CD4-positive, alpha-beta T cell (primary cell): ENCODE results near the gene EHD4. TPM values are rescaled to one million over a fixed set of nuclear protein-coding genes. Genes with fewer than 3 reads are reported as not detected.

Experiments used
- ATAC-seq: fragments of 200-7000 bp; cut with Tn5 transposase; one replicate; pipeline ENCODE4 v1.10.0; 2022; ENCODE audit warnings: mild to moderate bottlenecking; ENCODE audit not compliant: poor library complexity
- CTCF ChIA-PET: fragments of 350-600 bp; sonication (Branson Sonifier 250); formaldehyde crosslinking; loops from one replicate; lab custom pipeline; 2021; ENCODE audit warnings: antibody characterized with exemption, inconsistent platforms; lab: Charles Lee
- POLR2A ChIA-PET: fragments of 350-600 bp; sonication (Branson Sonifier 250); formaldehyde crosslinking; loops from one replicate; lab custom pipeline; 2021; ENCODE audit warnings: antibody characterized with exemption, inconsistent platforms; lab: Charles Lee
- DNase-seq, 14 experiments: peaks; one replicate each; pipeline ENCODE4 v3.0.0-alpha.2; 2013 to 2020; ENCODE audit warnings: mixed read lengths in 2 of 14
- H3K27ac ChIP-seq, 2 donors: one replicate each; pipeline versions ENCODE4 v1.5.1 to v1.7.0; 2013; ENCODE audit warnings: low read length in 2 of 2, low read depth in 1 of 2, mild to moderate bottlenecking in 1 of 2
- H3K27me3 ChIP-seq, 2 experiments: 1 replicate in 1 of 2; 2 replicates in 1 of 2; pipeline versions ENCODE4 v1.6.1 to v1.7.0; 2013; ENCODE audit warnings: low read length in 2 of 2, control low read depth in 1 of 2, mild to moderate bottlenecking in 1 of 2, moderate library complexity in 1 of 2; ENCODE audit not compliant: insufficient read depth in 2 of 2, control insufficient read depth in 1 of 2
- H3K36me3 ChIP-seq: one replicate; pipeline ENCODE4 v1.6.1; 2013; ENCODE audit warnings: low read length, control low read depth; ENCODE audit not compliant: insufficient read depth
- H3K4me1 ChIP-seq: one replicate; pipeline ENCODE4 v1.6.1; 2013; ENCODE audit warnings: low read length, control low read depth; ENCODE audit not compliant: insufficient read depth
- H3K4me3 ChIP-seq: one replicate; pipeline ENCODE4 v1.5.1; 2013; ENCODE audit warnings: mild to moderate bottlenecking, low read length, moderate library complexity
- H3K9me3 ChIP-seq, 2 experiments: 1 replicate in 1 of 2; 2 replicates in 1 of 2; pipeline versions ENCODE4 v1.6.1 to v1.7.0; 2013; ENCODE audit warnings: low read length in 2 of 2, mild to moderate bottlenecking in 2 of 2, control low read depth in 1 of 2, moderate library complexity in 1 of 2; ENCODE audit not compliant: control insufficient read depth in 1 of 2, insufficient read depth in 1 of 2
- H3K27ac Mint-ChIP-seq: one replicate; pipeline ENCODE4 v1.8.0; 2020; ENCODE audit warnings: mixed read lengths
- H3K27me3 Mint-ChIP-seq: one replicate; pipeline ENCODE4 v1.8.0; 2021; ENCODE audit warnings: mixed read lengths
- H3K36me3 Mint-ChIP-seq: one replicate; pipeline ENCODE4 v1.8.0; 2021; ENCODE audit warnings: low read depth, mixed read lengths
- H3K4me1 Mint-ChIP-seq: one replicate; pipeline ENCODE4 v1.8.0; 2021; ENCODE audit warnings: low read depth, mixed read lengths
- H3K4me3 Mint-ChIP-seq: one replicate; pipeline ENCODE4 v1.8.0; 2020; ENCODE audit warnings: mild to moderate bottlenecking, mixed read lengths
- H3K9me3 Mint-ChIP-seq: one replicate; pipeline ENCODE4 v1.8.0; 2020; ENCODE audit warnings: mixed read lengths
- intact Hi-C, 2 experiments: fragments of 100-400 bp; cut with DNase I in 1 of 2; cut with micrococcal nuclease in 1 of 2; formaldehyde crosslinking; loops; one replicate each; pipeline versions ENCODE4 v1.15.1 to v1.9.0; 2023 to 2025; cut with DNase I, micrococcal nuclease
- total RNA-seq, 174 experiments: library from RNA in 2 of 174; stranded (reverse) in 2 of 174; gene quantifications; one replicate each; pipeline ENCODE4 v1.2.3 and lab custom pipeline; 2021 to 2026
- TF ChIP-seq, protein P1 (sequence below): fragments of 200-600 bp; IDR thresholded peaks from one replicate; pipeline ENCODE4 v1.8.0; 2022; ENCODE audit warnings: antibody characterized with exemption, mild to moderate bottlenecking

EHD4 gene
- total RNA-seq, 2 experiments from 2014 or later, result 39.8 to 40.5 TPM

- intact Hi-C loops, result loop anchor here (2.0 to 5.0 kb wide), 3 partner anchors 28 to 337 kb away; partner anchors contain the start of genes GANC (in 1 of the 2) and TMEM87A (in 1 of the 2)
- H3K27me3 ChIP-seq, result no peaks in the 10 kb centered on the region
- H3K36me3 ChIP-seq, result no peaks in the 10 kb centered on the region
- H3K27ac ChIP-seq, result peak overlapping the region; percentile 97
- ChIA-PET CTCF (interaction anchor here (1.4 to 3.8 kb wide), 3 partner anchors 31 to 160 kb away, joined by 3 to 36 read pairs (median 4); partner anchors contain the start of gene MAPKBP1), POLR2A (interaction anchor here (0.9 to 8.9 kb wide), 7 partner anchors 9 to 440 kb away, joined by 3 to 209 read pairs (median 5); partner anchors contain the start of genes EHD4, MAPKBP1 and MGA)
- peaks cover 62% of the 10 kb centered on the region for H3K4me1 ChIP-seq
- TF ChIP-seq, protein P1, sequence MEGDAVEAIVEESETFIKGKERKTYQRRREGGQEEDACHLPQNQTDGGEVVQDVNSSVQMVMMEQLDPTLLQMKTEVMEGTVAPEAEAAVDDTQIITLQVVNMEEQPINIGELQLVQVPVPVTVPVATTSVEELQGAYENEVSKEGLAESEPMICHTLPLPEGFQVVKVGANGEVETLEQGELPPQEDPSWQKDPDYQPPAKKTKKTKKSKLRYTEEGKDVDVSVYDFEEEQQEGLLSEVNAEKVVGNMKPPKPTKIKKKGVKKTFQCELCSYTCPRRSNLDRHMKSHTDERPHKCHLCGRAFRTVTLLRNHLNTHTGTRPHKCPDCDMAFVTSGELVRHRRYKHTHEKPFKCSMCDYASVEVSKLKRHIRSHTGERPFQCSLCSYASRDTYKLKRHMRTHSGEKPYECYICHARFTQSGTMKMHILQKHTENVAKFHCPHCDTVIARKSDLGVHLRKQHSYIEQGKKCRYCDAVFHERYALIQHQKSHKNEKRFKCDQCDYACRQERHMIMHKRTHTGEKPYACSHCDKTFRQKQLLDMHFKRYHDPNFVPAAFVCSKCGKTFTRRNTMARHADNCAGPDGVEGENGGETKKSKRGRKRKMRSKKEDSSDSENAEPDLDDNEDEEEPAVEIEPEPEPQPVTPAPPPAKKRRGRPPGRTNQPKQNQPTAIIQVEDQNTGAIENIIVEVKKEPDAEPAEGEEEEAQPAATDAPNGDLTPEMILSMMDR, result no peak
- Mint-ChIP-seq H3K27ac (peak overlapping the region; percentile 89), H3K4me3 (peak overlapping the region; percentile 68), H3K4me1 (peaks cover 52% of the 10 kb centered on the region), H3K36me3 (no peaks in the 10 kb centered on the region), H3K9me3 (no peaks in the 10 kb centered on the region), H3K27me3 (no peaks in the 10 kb centered on the region)
- peak overlapping the region; percentile 5 for H3K4me3 ChIP-seq
- H3K9me3 ChIP-seq, result peaks cover 0 to 3% of the 10 kb centered on the region in 2 experiments
- peak; percentile 71 for ATAC-seq
- peak; percentile 59 to 90 (median 76) for DNase-seq
These were observed 37.5 kb downstream of the EHD4 start for GRCh38 chr15:41934843-41935242.

GRCh38 chr15:41933771-41934170, 38.6 kb downstream of the EHD4 start:
- no peak overlapping the region for H3K4me3 Mint-ChIP-seq
- TF ChIP-seq, protein P1, result no peak
- peak overlapping the region; percentile 97 for H3K27ac ChIP-seq
- no peaks in the 10 kb centered on the region for H3K36me3 ChIP-seq
- H3K27me3 ChIP-seq, result no peaks in the 10 kb centered on the region
- H3K4me3 ChIP-seq, result no peak overlapping the region
- peaks cover 0 to 3% of the 10 kb centered on the region in 2 experiments for H3K9me3 ChIP-seq
- H3K27me3 Mint-ChIP-seq, result no peaks in the 10 kb centered on the region
- H3K4me1 Mint-ChIP-seq, result peaks cover 49% of the 10 kb centered on the region
- intact Hi-C loops, result loop anchor here in 1 of 2 experiments (2.0 kb wide), 1 partner anchor 27 kb away; no protein-coding TSS in a partner anchor
- H3K27ac Mint-ChIP-seq, result peak overlapping the region; percentile 89
- peak in 3 of 14 experiments; percentile 31 to 56 (median 31) for DNase-seq
- H3K4me1 ChIP-seq, result peaks cover 61% of the 10 kb centered on the region
- POLR2A ChIA-PET, result interaction anchor here (1.4 to 8.9 kb wide), 4 partner anchors 8 to 273 kb away, joined by 4 to 209 read pairs (median 14); partner anchors contain the start of genes EHD4 and MGA
- CTCF ChIA-PET, result interaction anchor here (1.4 to 1.6 kb wide), 2 partner anchors 29 to 159 kb away, joined by 4 read pairs; partner anchors contain the start of gene MAPKBP1
- ATAC-seq, result no peak
- no peaks in the 10 kb centered on the region for H3K36me3 Mint-ChIP-seq
- H3K9me3 Mint-ChIP-seq, result no peaks in the 10 kb centered on the region

DNA sequence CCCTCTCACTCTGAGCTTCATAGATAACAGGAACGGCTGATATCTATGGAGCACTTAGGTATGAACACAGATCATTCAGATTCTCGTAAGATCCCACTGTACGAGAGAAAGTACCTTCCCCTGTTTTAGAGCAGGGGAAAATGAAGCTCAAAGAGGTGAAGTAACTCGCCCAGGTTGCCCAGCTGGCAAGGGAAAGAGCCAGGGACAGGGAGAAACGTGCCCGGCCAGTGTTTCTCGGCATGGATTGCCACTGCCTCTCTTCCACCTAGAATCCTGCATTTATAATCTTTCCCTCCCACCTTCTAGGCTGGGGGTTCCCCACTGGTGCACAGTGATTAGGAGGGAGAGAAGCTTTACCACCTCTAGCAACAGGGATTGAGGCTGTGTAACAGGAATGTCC, 39.0 kb downstream of the EHD4 start:
- CTCF ChIA-PET, result interaction anchor here (1.2 to 1.6 kb wide), 2 partner anchors 29 to 161 kb away, joined by 3 to 4 read pairs; no protein-coding TSS in a partner anchor
- Mint-ChIP-seq H3K9me3 (no peaks in the 10 kb centered on the region), H3K4me3 (no peak overlapping the region), H3K27me3 (no peaks in the 10 kb centered on the region), H3K36me3 (no peaks in the 10 kb centered on the region), H3K27ac (peak overlapping the region; percentile 89), H3K4me1 (peaks cover 46% of the 10 kb centered on the region)
- no peaks in the 10 kb centered on the region for H3K27me3 ChIP-seq
- H3K27ac ChIP-seq, result peak overlapping the region; percentile 97
- no peak overlapping the region for H3K4me3 ChIP-seq
- POLR2A ChIA-PET, result interaction anchor here (8.9 kb wide), 1 partner anchor 37 kb away, joined by 209 read pairs; the partner anchor contains the start of gene EHD4
- ATAC-seq (no peak), DNase-seq (no peak)
- no peaks in the 10 kb centered on the region for H3K36me3 ChIP-seq
- peaks cover 63% of the 10 kb centered on the region for H3K4me1 ChIP-seq
- TF ChIP-seq, protein P1, result no peak
- intact Hi-C loops, result no loop called here
- H3K9me3 ChIP-seq, result peaks cover 0 to 3% of the 10 kb centered on the region in 2 experiments
